SK-N-MC (cell line): ENCODE data around the gene EIF2A.

Experiments used
- EZH2 ChIP-seq: fragments of 200-600 bp; sonication (generic); IDR thresholded peaks from one replicate; pipeline ENCODE4 v1.6.1; 2017; ENCODE audit warnings: antibody characterized with exemption
- FOXP2 ChIP-seq: optimal IDR thresholded peaks from 2 replicates; pipeline ENCODE3; 2011; ENCODE audit warnings: mild to moderate bottlenecking, moderate library complexity; ENCODE audit not compliant: insufficient read depth; ENCODE audit errors: extremely low read length, control extremely low read depth
- POLR2AphosphoS5 ChIP-seq: IDR thresholded peaks from 2 replicates; pipeline ENCODE4 v1.6.1; 2012; ENCODE audit warnings: mild to moderate bottlenecking, low read depth, low read length, borderline replicate concordance

- TF ChIP-seq POLR2AphosphoS5 (no peak), EZH2 (no peak), FOXP2 (no peak)
Measured at GRCh38 chr3:150597646-150598045, 51.1 kb downstream of the EIF2A start.
